ENCODE data around the gene RYR3. TPM values are rescaled to one million over a fixed set of nuclear protein-coding genes. Genes with fewer than 3 reads are reported as not detected.

RYR3 gene
- total RNA-seq, 1 donor from 2014 or later = not detected

GRCh38 chr15:33699691-33700447 lies 389.1 kb downstream of the RYR3 start:
- peak in 1 of 2 donors; percentile 15 for DNase-seq (ENCODE audit: low read depth in 2 of 2)

DNA sequence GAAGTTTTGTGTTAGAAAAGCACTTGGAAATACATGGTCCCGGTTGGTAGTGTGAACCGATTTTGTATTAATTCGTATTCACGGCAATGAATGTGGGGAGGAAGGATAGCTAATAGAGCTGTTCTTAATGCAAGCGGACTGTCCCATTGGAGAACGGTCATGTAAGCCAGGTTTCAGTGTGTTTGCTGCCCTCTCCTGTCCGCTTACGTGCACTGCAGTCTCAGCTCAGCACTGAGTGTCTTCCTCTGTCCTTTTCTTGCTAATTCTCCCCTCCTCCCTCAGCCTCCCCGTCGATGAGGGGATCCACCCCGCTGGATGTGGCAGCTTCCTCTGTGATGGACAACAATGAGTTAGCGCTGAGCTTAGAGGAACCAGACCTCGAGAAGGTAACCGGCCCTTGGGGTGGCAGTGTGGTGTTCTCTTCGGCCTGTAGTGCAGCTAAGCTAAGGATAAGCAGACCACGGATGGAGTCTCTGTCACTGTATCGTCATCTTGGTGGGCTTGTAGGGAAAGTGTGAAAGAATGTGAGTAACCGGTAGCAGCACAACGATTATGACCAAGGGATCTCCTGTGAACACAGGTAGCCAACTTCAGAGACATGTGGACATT lies 390.0 kb downstream of the RYR3 start:
- DNase-seq (ENCODE audit: low read depth in 2 of 2) = peak; percentile 62 to 82

DNA sequence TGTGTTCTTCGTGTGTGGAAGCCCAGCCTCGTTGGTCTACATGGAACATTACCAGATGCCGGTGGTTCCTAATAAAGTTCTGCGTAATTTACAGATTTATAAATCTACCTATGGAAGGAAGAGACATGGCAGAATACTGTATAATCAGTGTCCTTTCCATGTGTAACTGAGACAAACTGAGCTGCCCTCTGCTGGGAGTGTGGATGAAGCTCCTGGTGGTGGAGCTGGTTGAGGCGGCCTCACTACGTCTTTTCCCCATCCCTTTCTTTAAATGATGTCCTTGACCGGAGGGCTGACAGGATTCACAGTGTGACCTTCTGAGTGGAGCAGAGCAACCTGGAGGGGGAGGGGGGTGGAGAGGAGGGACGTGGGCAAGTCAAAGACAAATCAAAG lies 390.5 kb downstream of the RYR3 start:
- DNase-seq (ENCODE audit: low read depth in 2 of 2) = no peak

DNA sequence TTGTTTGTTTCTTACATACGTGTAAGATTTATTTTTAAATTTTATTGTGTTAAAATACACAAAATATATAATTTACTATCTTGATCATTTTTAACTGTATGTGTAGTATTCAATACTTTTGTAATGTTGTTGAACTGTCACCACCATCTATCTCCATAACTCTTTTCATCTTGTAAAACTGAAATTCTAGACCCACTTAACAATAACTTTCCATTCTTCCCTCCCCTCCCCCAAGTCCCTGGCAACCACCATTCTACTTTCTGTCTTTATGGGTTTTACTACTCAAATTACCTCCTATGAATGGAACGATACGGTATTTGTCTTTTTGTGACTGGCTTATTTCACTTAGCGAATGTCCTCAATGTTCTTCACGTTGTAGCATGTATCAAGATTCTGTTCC lies 395.4 kb downstream of the RYR3 start:
- no peak for DNase-seq (ENCODE audit: low read depth in 2 of 2)

- no peak for DNase-seq (ENCODE audit: low read depth in 2 of 2)
Observed at GRCh38 chr15:33710748-33711147, 400.0 kb downstream of the RYR3 start.

DNA sequence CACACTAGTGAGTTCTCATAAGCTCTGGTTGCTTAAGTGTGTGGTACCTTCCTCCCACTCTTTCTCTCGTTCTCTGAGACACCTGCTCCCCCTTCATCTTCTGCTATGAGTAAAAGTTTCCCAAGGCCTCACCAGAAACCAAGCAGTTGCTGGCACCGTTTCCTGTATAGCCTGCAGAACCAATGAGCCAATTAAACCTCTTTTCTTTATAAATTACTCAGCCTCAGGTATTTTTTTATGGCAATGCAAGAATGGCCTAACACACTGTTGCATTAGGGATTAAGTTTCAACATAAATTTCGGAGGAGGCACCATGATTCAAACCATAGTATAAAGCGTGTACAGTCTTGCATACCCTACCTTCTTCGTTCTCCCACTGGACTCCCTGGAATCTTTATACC lies 405.3 kb downstream of the RYR3 start:
- DNase-seq (ENCODE audit: low read depth in 2 of 2) = no peak

GRCh38 chr15:33720952-33721351 lies 410.2 kb downstream of the RYR3 start:
- DNase-seq (ENCODE audit: low read depth in 2 of 2) = peak; percentile 55 to 96

GRCh38 chr15:33722005-33722672 lies 411.4 kb downstream of the RYR3 start:
- DNase-seq (ENCODE audit: low read depth in 2 of 2) = peak in 1 of 2 donors; percentile 82

- DNase-seq (ENCODE audit: low read depth in 2 of 2) = no peak
Observed at GRCh38 chr15:33722673-33723015, 411.9 kb downstream of the RYR3 start.

GRCh38 chr15:33724321-33725036 lies 413.7 kb downstream of the RYR3 start:
- peak in 1 of 2 donors; percentile 66 for DNase-seq (ENCODE audit: low read depth in 2 of 2)

DNA sequence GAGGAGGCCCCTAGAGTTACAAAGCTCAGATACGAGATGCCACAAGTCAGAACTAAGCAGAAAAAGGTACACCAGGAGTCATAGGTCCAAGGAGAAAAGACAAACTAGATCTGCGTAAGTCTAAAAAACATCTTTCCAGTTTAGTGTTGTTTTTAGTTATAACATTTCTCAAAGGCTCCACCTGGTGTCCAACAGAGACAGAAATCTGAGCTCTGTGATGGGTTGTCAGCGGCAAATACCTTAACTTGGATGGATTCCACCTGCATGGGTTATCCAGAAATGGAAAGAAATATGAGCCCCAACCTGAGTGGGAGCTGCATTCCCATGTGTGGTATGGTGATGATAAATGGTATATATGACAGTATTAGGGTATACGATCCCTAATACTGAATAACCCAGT lies 418.9 kb downstream of the RYR3 start:
- peak in 1 of 2 donors; percentile 51 for DNase-seq (ENCODE audit: low read depth in 2 of 2)

GRCh38 chr15:33730815-33731214 lies 420.0 kb downstream of the RYR3 start:
- DNase-seq (ENCODE audit: low read depth in 2 of 2) = no peak

DNA sequence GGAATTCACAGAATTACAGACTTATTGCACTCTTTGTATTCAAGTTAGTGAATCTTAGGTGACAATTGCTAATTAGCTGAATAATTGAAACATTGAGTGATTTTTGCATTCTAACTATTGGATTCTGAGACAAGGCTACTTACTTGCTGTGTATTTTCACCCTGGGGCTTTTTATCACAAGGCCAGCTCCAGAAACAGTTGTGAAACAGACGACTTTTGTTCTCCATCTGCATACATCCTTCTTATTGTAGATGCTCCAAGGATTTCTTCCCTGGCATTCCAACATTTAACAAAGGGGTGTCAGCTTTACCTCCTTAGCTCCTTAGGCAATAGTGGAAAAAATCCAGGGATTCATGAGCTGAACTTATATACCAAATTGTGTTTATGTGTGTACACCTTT lies 424.4 kb downstream of the RYR3 start:
- DNase-seq (ENCODE audit: low read depth in 2 of 2) = no peak

DNA sequence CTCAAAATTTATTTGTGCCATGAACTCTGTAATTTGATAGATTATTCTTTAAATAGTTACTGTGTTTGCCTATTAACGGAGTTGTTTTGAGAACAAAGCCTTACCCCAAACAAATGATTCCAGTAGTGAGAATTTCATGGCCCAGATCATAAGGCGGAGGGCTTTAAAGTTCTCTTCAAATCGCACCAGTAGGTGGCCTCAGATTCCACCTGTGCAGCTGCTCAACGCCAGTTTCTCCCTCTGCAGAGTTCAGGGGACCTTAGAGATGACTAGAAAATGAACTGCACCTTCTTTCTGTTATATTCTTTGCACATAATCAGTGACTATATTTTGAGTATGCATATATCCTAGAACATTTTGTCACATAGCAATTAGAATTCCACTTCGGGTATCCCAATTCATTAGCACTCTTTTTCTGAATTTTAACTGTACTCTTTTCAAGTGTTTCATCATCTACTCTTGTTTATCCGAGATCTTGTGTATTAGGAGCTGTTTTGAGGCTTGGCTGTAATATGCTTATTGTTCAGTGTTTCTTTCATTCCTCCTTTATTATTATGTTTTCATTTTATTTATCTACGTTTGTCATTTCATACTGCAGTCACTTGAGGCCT lies 425.0 kb downstream of the RYR3 start:
- peak; percentile 32 to 47 for DNase-seq (ENCODE audit: low read depth in 2 of 2)

DNA sequence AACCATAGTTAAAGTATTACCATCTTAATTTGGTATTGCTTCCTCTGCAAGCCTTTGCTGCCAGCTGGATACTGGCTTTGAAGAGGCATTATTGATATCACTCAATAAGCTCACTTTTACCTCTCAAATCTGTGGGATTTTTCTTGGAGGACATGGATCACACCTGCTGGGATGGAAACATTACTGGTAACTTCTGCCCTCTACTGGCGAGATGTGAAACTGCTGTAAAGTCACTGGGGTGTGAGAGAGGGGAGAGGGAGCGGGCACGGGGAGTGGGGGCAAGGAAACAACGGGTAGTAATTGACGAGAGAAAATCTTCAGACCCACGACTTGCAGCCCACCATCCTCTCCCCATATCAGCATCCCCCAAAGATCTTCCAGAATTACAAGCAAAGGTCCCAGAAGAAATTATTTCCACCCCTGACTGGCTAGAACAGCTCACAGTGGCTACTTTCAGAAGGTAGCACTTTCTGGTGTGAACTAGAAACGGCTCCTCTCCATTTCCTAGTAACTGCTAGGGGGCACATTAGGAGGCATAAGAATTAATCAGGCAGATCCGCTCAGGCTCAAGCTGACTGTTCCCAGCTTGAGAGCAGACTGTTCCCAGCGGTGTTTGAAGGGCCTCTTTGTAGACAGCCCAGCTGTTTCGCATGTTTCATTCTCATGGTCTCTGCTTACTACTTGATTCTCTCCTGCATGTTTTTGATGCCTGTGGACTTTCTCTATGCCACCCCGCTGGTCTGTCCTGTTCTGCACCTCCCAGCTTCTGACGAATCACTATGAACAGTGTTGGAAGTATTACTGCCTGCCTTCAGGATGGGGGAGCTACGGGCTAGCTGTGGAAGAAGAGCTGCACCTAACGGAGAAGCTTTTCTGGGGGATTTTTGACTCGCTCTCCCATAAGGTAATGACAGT lies 427.2 kb downstream of the RYR3 start:
- DNase-seq (ENCODE audit: low read depth in 2 of 2) = peak; percentile 11 to 50

DNA sequence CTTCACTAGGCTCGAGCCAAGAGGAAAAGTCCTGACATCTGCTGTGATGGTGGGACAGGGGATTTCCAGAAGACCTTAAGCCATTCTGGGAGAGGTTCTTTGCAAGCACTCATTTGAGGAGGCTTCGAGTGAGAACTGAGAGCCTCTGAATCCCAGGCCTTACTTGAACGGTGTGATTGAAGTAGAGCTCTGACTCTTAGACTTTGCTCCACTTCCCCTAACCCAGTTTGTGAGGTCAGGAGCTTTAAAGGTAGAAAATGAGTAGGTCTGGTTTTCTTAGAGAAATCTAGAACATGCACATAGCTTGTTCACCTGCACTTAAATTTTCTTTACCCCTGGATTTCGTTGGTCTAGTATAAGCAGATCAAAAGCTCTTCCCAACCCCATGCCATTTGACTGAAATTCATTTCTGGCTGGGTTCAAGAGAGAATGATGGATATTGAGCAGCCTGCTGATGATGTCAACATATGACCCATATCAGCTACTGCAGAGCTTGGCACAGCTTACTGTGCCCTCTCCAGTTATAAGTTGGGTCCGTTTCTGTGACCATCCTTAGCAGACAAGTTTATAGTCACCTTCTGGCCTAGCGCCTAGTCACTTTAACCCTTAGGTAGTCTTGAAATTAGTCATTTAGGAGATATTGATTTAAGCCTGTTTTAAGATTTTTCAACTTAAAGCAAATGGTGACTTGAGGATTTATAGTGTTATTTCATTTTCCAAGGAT lies 428.3 kb downstream of the RYR3 start:
- DNase-seq (ENCODE audit: low read depth in 2 of 2) = no peak

DNA sequence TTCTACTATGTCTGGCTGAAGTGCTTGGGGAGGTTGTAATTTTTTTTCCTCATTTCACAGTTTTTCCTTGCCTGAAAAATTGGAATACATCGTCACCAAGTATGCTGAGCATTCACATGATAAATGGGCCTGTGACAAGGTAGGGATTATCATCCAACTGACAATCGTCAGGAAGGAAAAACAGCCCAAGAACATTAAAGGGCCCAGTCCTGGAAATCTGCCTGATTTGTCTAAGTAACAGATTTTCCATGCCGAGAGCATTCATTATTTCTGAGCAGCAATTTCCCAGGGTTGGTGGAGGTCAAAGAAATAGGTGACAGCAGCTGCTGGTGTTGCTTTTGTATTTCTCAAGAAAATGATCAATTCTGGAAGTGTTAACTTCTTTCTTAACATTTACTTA lies 431.5 kb downstream of the RYR3 start:
- DNase-seq (ENCODE audit: low read depth in 2 of 2) = no peak

- DNase-seq (ENCODE audit: low read depth in 2 of 2) = no peak
Observed at GRCh38 chr15:33742800-33743199, 432.0 kb downstream of the RYR3 start.

- DNase-seq (ENCODE audit: low read depth in 2 of 2) = no peak
Observed at GRCh38 chr15:33746203-33746602, 435.4 kb downstream of the RYR3 start.

- DNase-seq (ENCODE audit: low read depth in 2 of 2) = no peak
Observed at GRCh38 chr15:33753012-33753411, 442.2 kb downstream of the RYR3 start.

All from dermis microvascular lymphatic vessel endothelial cell (primary cell).